Right lobe of liver (tissue), 4 donors: ENCODE results near the gene RPL22.

Source experiments
- CTCF ChIP-seq, 4 donors: fragments of 200-600 bp in 3 of 4; fragments of 450-650 bp in 1 of 4; IDR thresholded peaks; one replicate each; pipeline versions ENCODE4 v1.5.1 to v1.8.0; 2016 to 2022; ENCODE audit warnings: antibody characterized with exemption in 4 of 4, mild to moderate bottlenecking in 2 of 4
- POLR2A ChIP-seq: fragments of 450-650 bp; IDR thresholded peaks from one replicate; pipeline ENCODE4 v1.6.1; 2017; ENCODE audit warnings: antibody characterized with exemption, mild to moderate bottlenecking
- donor health status: DM: no; HTN: no; CAD: no.
- donor health status: DM: no; HTN: no; CAD: no.
- donor health status: DM: no; HTN: yes; CAD: no.

GRCh38 chr1:6179564-6180175 lies 19.7 kb downstream of the RPL22 start:
- TF ChIP-seq CTCF (IDR thresholded peaks at IDR 0.05) (no peak), POLR2A (no peak)
